ENCODE data around the gene GNAO1. TPM values are rescaled to one million over a fixed set of nuclear protein-coding genes. Genes with fewer than 3 reads are reported as not detected.

Gene GNAO1
- total RNA-seq, 1 donor from 2014 or later, result 14.6 TPM

- Mint-ChIP-seq H3K27ac (peak overlapping the region; percentile 68), H3K27me3 (peaks cover 3% of the 10 kb centered on the region)
These were observed 78.8 kb downstream of the GNAO1 start for GRCh38 chr16:56269811-56270684.

GRCh38 chr16:56270828-56271227 lies 79.5 kb downstream of the GNAO1 start:
- H3K27ac Mint-ChIP-seq, result peak overlapping the region; percentile 87
- H3K4me1 Mint-ChIP-seq (ENCODE audit: low read depth), result peaks cover 1% of the 10 kb centered on the region

More at GRCh38 chr16:56269811-56270684, 78.8 kb downstream of the GNAO1 start:
- no peak for TF ChIP-seq CTCF (IDR thresholded peaks at IDR 0.05; ENCODE audit: unreplicated experiment)
- Mint-ChIP-seq H3K9me3 (ENCODE audit: low read depth) (peaks cover 4% of the 10 kb centered on the region), H3K4me3 (ENCODE audit: low read depth) (no peak overlapping the region), H3K4me1 (ENCODE audit: low read depth) (peaks cover 1% of the 10 kb centered on the region), H3K36me3 (ENCODE audit: insufficient read depth) (no peaks in the 10 kb centered on the region)
- DNase-seq (ENCODE audit: low spot score, unreplicated experiment), result no peak

GRCh38 chr16:56272583-56272894 lies 81.2 kb downstream of the GNAO1 start:
- Mint-ChIP-seq H3K36me3 (ENCODE audit: insufficient read depth) (no peaks in the 10 kb centered on the region), H3K4me1 (ENCODE audit: low read depth) (peaks cover 1% of the 10 kb centered on the region), H3K27ac (no peak overlapping the region), H3K9me3 (ENCODE audit: low read depth) (peaks cover 4% of the 10 kb centered on the region), H3K27me3 (peaks cover 5% of the 10 kb centered on the region), H3K4me3 (ENCODE audit: low read depth) (no peak overlapping the region)
- no peak for DNase-seq (ENCODE audit: low spot score, unreplicated experiment)
- no peak for TF ChIP-seq CTCF (IDR thresholded peaks at IDR 0.05; ENCODE audit: unreplicated experiment)

More at GRCh38 chr16:56270828-56271227, 79.5 kb downstream of the GNAO1 start:
- Mint-ChIP-seq H3K27me3 (peaks cover 5% of the 10 kb centered on the region), H3K36me3 (ENCODE audit: insufficient read depth) (no peaks in the 10 kb centered on the region), H3K9me3 (ENCODE audit: low read depth) (peaks cover 4% of the 10 kb centered on the region), H3K4me3 (ENCODE audit: low read depth) (no peak overlapping the region)
- DNase-seq (ENCODE audit: low spot score, unreplicated experiment), result no peak
- no peak for TF ChIP-seq CTCF (IDR thresholded peaks at IDR 0.05; ENCODE audit: unreplicated experiment)

- peaks cover 5% of the 10 kb centered on the region for H3K27me3 Mint-ChIP-seq
- peaks cover 4% of the 10 kb centered on the region for H3K9me3 Mint-ChIP-seq (ENCODE audit: low read depth)
- no peaks in the 10 kb centered on the region for H3K36me3 Mint-ChIP-seq (ENCODE audit: insufficient read depth)
- H3K4me3 Mint-ChIP-seq (ENCODE audit: low read depth), result no peak overlapping the region
- H3K4me1 Mint-ChIP-seq (ENCODE audit: low read depth), result peaks cover 1% of the 10 kb centered on the region
- no peak for TF ChIP-seq CTCF (IDR thresholded peaks at IDR 0.05; ENCODE audit: unreplicated experiment)
- no peak for DNase-seq (ENCODE audit: low spot score, unreplicated experiment)
- H3K27ac Mint-ChIP-seq, result no peak overlapping the region
These were observed 82.3 kb downstream of the GNAO1 start for GRCh38 chr16:56273615-56274014.

GRCh38 chr16:56274369-56274768 lies 83.1 kb downstream of the GNAO1 start:
- Mint-ChIP-seq H3K4me3 (ENCODE audit: low read depth) (no peak overlapping the region), H3K27me3 (peaks cover 2% of the 10 kb centered on the region), H3K36me3 (ENCODE audit: insufficient read depth) (no peaks in the 10 kb centered on the region), H3K27ac (no peak overlapping the region), H3K9me3 (ENCODE audit: low read depth) (peaks cover 4% of the 10 kb centered on the region), H3K4me1 (ENCODE audit: low read depth) (peaks cover 1% of the 10 kb centered on the region)
- no peak for TF ChIP-seq CTCF (IDR thresholded peaks at IDR 0.05; ENCODE audit: unreplicated experiment)
- DNase-seq (ENCODE audit: low spot score, unreplicated experiment), result no peak

Data from progenitor cell of endocrine pancreas (in vitro differentiated cells).